AG10803 (cell line): ENCODE data around the gene CLSTN1.

Source experiments
- DNase-seq: peaks from one replicate; pipeline ENCODE4 v3.0.0; 2010; ENCODE audit warnings: low read depth
- H3K4me3 ChIP-seq: 2 replicates; pipeline ENCODE4 v1.5.1; 2011; ENCODE audit warnings: mild to moderate bottlenecking, low read length, control low read depth
- TF ChIP-seq, protein P1 (sequence below): conservative IDR thresholded peaks from 2 replicates; pipeline ENCODE4 v1.5.1; 2011; ENCODE audit warnings: mild to moderate bottlenecking, low read length, control low read depth, inconsistent platforms

CLSTN1 gene

GRCh38 chr1:9723926-9724325 lies 99.8 kb downstream of the CLSTN1 start:
- TF ChIP-seq, protein P1, sequence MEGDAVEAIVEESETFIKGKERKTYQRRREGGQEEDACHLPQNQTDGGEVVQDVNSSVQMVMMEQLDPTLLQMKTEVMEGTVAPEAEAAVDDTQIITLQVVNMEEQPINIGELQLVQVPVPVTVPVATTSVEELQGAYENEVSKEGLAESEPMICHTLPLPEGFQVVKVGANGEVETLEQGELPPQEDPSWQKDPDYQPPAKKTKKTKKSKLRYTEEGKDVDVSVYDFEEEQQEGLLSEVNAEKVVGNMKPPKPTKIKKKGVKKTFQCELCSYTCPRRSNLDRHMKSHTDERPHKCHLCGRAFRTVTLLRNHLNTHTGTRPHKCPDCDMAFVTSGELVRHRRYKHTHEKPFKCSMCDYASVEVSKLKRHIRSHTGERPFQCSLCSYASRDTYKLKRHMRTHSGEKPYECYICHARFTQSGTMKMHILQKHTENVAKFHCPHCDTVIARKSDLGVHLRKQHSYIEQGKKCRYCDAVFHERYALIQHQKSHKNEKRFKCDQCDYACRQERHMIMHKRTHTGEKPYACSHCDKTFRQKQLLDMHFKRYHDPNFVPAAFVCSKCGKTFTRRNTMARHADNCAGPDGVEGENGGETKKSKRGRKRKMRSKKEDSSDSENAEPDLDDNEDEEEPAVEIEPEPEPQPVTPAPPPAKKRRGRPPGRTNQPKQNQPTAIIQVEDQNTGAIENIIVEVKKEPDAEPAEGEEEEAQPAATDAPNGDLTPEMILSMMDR, result no peak
- DNase-seq, result no peak

DNA sequence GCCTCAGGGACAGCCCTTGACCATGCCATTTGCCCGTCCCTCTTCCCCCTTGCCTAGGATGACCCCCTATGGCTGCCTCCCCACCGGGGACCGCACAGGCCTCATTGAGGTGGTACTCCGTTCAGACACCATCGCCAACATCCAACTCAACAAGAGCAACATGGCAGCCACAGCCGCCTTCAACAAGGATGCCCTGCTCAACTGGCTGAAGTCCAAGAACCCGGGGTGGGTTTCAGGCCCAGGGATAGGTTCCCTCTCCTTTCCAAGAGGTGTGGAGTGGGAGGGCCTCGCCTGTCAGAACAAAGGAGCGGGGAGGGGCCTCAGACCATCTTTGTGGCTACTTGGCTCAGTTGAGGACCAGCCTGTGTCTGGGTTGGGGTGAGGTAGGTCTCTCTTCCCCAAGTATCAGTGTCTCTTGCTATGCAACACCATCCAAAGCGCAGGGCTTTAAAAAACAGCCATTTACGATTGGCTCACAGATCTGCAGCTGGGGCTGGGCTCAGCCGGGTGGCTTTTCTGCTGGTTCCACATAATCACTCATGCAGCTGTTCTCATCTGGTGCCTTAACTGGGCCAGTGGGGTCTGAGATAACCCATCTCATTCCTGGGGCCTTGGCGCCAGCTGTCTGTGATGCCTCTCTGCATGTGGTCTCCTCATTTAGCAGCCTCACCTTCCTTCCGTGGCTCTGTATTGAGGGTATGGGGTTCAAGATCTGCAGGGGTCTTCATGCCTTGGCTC lies 100.5 kb downstream of the CLSTN1 start:
- TF ChIP-seq, protein P1, result no peak
- no peak for DNase-seq
- no peak overlapping the region for H3K4me3 ChIP-seq

More at GRCh38 chr1:9723926-9724325, 99.8 kb downstream of the CLSTN1 start:
- no peak overlapping the region for H3K4me3 ChIP-seq

DNA sequence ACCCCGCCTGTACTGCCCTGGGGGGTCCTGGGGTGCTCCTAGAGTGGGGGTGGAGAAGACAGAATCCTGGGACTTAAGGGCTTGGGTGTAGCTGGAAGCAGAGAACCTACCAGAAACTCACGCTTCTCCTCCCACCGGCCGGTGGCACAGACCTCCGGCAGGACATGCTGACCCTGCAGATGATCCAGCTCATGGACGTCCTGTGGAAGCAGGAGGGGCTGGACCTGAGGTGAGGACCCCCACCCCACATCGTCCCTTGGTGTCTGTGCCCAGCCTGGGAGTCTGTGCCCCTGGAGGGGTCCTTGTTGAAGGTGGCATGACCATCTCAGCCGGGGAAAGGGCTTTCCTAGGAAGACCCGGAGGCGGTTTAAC lies 101.4 kb downstream of the CLSTN1 start:
- TF ChIP-seq, protein P1, result no peak
- no peak for DNase-seq
- no peak overlapping the region for H3K4me3 ChIP-seq

GRCh38 chr1:9721606-9722377 lies 102.0 kb downstream of the CLSTN1 start:
- TF ChIP-seq, protein P1, result peak; percentile 42
- H3K4me3 ChIP-seq, result no peak overlapping the region
- no peak for DNase-seq

DNA sequence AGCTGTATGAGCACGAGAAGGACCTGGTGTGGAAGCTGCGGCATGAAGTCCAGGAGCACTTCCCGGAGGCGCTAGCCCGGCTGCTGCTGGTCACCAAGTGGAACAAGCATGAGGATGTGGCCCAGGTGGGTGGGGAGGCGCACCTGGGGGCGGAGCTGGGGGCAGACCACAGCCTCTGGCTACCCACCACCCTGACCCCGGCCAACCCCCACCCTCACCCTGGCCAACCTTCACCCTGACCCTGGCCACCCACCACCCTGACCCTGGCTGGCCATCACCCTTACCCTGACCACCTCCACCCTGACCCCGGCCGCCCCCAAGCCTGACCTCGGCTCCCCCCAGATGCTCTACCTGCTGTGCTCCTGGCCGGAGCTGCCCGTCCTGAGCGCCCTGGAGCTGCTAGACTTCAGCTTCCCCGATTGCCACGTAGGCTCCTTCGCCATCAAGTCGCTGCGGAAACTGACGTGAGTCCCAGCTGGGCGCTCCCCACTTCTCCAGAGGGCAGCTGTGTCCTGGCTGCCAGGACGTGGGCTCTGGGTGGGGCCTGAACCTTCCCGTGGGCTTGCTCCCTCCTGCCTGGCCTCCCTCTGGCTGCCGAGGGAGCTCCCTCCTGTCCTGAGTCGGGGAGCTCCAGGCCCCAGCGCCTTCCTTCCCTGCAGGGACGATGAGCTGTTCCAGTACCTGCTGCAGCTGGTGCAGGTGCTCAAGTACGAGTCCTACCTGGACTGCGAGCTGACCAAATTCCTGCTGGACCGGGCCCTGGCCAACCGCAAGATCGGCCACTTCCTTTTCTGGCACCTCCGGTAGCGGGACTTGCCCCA lies 102.8 kb downstream of the CLSTN1 start:
- TF ChIP-seq, protein P1, result no peak
- no peak for DNase-seq

DNA sequence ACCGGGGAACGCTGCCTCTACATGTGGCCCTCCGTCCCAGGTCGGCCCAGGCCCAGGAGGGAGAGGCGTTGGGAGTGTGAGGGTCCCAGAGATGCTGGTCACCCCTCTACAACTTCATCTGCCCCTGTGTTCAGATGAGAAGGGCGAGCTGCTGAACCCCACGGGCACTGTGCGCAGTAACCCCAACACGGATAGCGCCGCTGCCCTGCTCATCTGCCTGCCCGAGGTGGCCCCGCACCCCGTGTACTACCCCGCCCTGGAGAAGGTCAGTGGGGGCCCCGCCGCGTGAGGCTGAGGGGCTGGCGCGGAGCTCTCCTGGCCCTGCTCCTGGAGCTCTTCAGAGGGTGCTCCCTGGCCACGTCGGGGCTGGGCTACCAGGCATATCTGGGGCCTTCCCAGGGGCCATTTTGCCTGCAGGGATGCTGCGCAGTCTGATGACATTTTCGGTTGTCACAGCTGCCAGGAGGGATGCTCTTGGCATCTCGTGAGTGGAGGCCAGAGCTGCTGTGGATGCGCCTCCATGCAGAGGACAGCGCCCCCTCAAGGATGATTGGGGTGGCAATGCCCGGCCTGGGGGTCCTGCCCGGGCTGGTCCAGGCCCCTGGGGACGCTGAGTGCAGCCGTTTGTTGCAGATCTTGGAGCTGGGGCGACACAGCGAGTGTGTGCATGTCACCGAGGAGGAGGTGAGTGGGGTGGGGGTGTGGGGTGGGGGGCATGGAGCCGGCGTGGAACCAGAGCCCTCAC lies 103.6 kb downstream of the CLSTN1 start:
- DNase-seq, result no peak
- TF ChIP-seq, protein P1, result no peak
- H3K4me3 ChIP-seq, result no peak overlapping the region

More for the DNA sequence above, 102.8 kb downstream of the CLSTN1 start:
- no peak overlapping the region for H3K4me3 ChIP-seq
